ENCODE measurements around the gene KCNN1. TPM values are rescaled to one million over a fixed set of nuclear protein-coding genes. Genes with fewer than 3 reads are reported as not detected.

KCNN1 gene
- total and polyA plus RNA-seq, 10 donors, result 0.03 to 0.10 (median 0.04) TPM; not detected in 7

- Histone ChIP-seq H3K27ac (no peak overlapping the region), H3K4me3 (peak overlapping the region in 5 of 8 donors; percentile 70 to 93 (median 90)), H3K4me1 (peaks cover 41 to 76% (median 66%) of the 10 kb centered on the region in 6 donors), H3K27me3 (replicated peaks in 1 of 7) (peaks cover 27 to 62% (median 58%) of the 10 kb centered on the region in 7 donors), H3K36me3 (peaks cover 0 to 7% (median 0%) of the 10 kb centered on the region in 6 donors), H3K9me3 (no peaks in the 10 kb centered on the region)
- DNase-seq, result peak; percentile 78
- whole genome bisulfite sequencing, 5 donors, result 9 to 18% (median 11%) methylated on average over 38 to 49 of the region's 49 CpGs
- intact Hi-C loops (cut with DNase I; ENCODE audit: low total_unique reads), result loop anchor here (10.0 kb wide), 1 partner anchor 106 kb away; no protein-coding TSS in a partner anchor
- TF ChIP-seq POLR2A (IDR thresholded peaks at IDR 0.05), result no peak
- TF ChIP-seq POLR2AphosphoS5 (IDR thresholded peaks at IDR 0.05), result no peak
Measured at GRCh38 chr19:17948931-17949930, 17.7 kb upstream of the KCNN1 start.

GRCh38 chr19:17949956-17950309, 17.0 kb upstream of the KCNN1 start:
- 13 to 17% (median 17%) methylated on average over 11 of the region's 11 CpGs for WGBS, 5 donors
- intact Hi-C loops (cut with DNase I; ENCODE audit: low total_unique reads), result loop anchor here (10.0 kb wide), 1 partner anchor 105 kb away; no protein-coding TSS in a partner anchor
- Histone ChIP-seq H3K4me3 (peak overlapping the region in 2 of 8 donors; percentile 9 to 90), H3K9me3 (no peaks in the 10 kb centered on the region), H3K27me3 (replicated peaks in 1 of 7) (peaks cover 27 to 69% (median 63%) of the 10 kb centered on the region in 7 donors), H3K36me3 (peaks cover 0 to 4% (median 0%) of the 10 kb centered on the region in 6 donors), H3K4me1 (peaks cover 41 to 76% (median 66%) of the 10 kb centered on the region in 6 donors), H3K27ac (no peak overlapping the region)
- no peak for TF ChIP-seq POLR2A (IDR thresholded peaks at IDR 0.05)
- TF ChIP-seq POLR2AphosphoS5 (IDR thresholded peaks at IDR 0.05), result no peak
- no peak for TF ChIP-seq CTCF (IDR thresholded peaks at IDR 0.05 in 8 of 11, conservative IDR thresholded peaks at IDR 0.05 in 3 of 11)
- peak; percentile 62 for DNase-seq

GRCh38 chr19:17950310-17951156, 16.4 kb upstream of the KCNN1 start:
- Histone ChIP-seq H3K27ac (no peak overlapping the region), H3K4me1 (peaks cover 41 to 76% (median 66%) of the 10 kb centered on the region in 6 donors), H3K4me3 (peak overlapping the region in 3 of 8 donors; percentile 6 to 90 (median 9)), H3K27me3 (replicated peaks in 1 of 7) (peaks cover 27 to 75% (median 69%) of the 10 kb centered on the region in 7 donors), H3K9me3 (no peaks in the 10 kb centered on the region), H3K36me3 (no peaks in the 10 kb centered on the region)
- intact Hi-C loops (cut with DNase I; ENCODE audit: low total_unique reads), result no loop called here
- WGBS, 5 donors, result 0 to 2% (median 1%) methylated on average over 46 to 48 of the region's 48 CpGs
- DNase-seq, result peak; percentile 76
- TF ChIP-seq POLR2AphosphoS5 (IDR thresholded peaks at IDR 0.05), result no peak
- no peak for TF ChIP-seq POLR2A (IDR thresholded peaks at IDR 0.05)
- TF ChIP-seq CTCF (IDR thresholded peaks at IDR 0.05 in 8 of 11, conservative IDR thresholded peaks at IDR 0.05 in 3 of 11), result no peak

Data from spleen (tissue), 11 donors.